Uterus (tissue), 2 donors: Measurements from ENCODE around the gene AGPAT2.

Experiments
- CTCF ChIP-seq, 4 experiments: fragments of 200-600 bp in 2 of 4; fragments of 450-650 bp in 2 of 4; sonication (generic) in 2 of 4; IDR thresholded peaks; one replicate each; pipeline ENCODE4 v1.5.1; 2016 to 2019; ENCODE audit warnings: antibody characterized with exemption in 4 of 4, mild to moderate bottlenecking in 2 of 4, moderate library complexity in 1 of 4
- POLR2A ChIP-seq, 2 donors: fragments of 450-650 bp; IDR thresholded peaks; one replicate each; pipeline ENCODE4 v1.6.1; 2016; ENCODE audit warnings: antibody characterized with exemption in 2 of 2, mild to moderate bottlenecking in 1 of 2, moderate library complexity in 1 of 2

- TF ChIP-seq POLR2A (IDR thresholded peaks at IDR 0.05), result no peak
- no peak for TF ChIP-seq CTCF (IDR thresholded peaks at IDR 0.05)
Observed at GRCh38 chr9:136659861-136660784, 27.1 kb downstream of the AGPAT2 start.
